ENCODE results near the gene LDHD.

Gene LDHD

DNA sequence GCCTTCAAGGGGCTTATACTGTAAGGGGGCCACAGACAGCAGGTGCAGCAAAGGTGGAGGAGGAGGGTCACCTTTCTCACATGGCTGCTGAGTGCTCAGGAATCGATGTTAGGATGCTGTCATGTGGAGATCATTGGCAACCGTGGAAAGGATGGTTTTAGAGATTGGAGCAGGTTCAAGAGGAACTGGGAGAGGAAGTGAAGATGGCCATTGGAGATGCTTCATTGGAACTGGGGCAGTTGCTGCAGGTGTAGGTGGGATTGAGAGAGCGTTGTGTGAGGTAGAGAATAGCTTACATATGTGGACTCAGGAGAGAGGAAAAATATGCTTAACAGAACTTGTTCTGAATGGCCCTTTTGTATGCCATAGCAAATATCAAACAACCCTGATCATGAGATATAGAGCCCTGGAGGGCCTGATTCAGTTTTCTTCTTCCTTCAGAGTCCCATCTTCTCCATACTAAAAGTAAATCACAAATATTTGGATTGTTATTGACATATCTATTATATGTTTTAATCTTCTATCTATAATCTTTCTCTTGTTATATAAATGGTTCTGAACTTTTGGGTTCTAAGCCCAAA lies 40.8 kb downstream of the LDHD start:
- DNase-seq, result no peak

DNA sequence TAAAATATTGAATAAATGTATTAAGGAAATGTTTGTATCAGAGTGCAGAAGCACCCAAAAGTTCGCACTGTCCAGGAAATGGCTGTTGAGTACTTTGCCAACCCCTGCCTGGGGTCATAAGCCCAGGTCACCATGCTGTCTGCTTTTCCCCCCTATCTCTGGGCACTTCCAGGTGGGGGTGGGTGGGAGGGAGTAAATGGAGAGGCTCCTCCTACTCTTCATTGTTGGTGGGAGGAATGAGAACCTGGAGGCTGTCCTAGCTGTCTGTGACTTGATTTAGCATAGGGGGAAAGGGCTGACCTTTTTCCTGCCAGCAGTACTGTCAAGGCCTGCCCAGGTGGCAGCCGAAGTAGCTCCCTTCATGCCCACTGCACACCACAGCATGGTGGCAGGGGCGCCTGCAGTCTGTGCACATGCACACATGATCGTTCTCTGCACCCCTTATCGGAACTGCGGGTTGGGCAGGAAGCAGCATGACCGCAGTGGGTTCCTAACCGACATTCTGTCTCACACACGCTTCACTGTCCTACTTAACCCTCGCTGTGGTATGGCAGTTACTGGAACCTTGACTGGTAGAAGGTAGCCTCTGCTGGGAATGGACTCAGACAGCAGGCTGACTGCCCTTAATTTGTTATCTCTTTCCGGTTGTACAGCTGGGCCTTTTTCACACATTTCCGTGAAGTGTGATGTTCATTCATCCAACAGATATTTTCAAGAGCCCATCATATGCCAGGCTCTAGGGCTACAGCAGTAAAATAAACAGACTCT lies 41.5 kb downstream of the LDHD start:
- peak; percentile 86 for DNase-seq

DNA sequence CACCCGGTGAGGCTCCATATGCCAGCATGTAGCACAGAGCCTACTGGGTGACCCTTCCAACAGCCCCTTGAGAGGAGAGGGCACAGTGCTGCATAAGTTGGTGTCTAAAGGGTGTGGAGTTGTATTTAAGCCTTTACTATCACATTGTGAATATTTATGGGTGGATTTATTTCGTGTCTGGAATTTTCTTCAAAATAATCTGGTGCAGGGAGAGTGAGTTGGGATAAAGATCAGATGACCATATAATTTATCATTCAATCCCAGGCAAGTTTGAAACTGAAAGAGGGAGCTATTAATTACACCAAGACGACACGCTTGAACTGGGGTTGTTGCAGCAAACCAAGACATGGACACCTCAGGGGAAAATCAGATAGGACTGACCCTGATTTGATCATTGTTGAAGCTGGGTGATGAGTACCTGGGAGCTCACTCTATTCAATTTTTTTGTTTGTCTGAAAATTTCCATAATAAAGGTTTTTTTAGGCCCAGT lies 42.2 kb downstream of the LDHD start:
- no peak for DNase-seq

DNA sequence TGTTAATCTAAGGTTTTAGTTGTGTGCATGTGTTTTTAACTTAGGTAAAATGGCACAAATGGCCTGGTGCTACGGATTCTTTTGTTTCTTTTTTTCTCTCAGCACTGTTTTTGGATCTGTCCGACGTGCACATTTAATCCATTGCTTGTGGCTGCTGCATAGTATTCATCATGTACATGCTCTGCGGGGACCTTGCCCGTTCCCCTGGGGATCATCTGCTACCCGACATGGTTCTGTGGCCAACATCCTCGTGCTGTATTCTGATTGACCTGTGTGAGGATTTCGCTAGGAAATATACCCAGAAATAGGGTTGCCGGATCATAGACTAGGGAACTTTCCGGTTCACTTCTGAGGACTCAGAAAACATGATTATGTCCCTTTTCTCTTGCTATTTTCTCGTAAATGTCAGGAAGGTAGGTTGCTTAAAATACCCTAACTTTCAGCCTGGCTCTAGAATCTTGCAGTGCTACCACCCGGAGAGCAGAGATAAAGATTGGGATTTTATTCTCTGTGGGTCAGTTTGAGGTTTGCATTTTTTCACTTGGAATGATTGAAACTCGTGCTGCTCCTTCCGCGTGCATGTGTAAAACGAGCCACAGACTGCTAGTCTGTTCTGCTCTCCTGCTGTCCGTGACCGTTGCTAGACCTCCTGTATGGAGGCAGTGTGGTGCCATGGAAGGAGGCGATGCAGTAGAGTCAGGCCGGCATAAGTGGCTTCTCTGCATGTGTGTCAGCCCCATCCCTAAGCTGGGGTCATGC lies 42.9 kb downstream of the LDHD start:
- no peak for DNase-seq

DNA sequence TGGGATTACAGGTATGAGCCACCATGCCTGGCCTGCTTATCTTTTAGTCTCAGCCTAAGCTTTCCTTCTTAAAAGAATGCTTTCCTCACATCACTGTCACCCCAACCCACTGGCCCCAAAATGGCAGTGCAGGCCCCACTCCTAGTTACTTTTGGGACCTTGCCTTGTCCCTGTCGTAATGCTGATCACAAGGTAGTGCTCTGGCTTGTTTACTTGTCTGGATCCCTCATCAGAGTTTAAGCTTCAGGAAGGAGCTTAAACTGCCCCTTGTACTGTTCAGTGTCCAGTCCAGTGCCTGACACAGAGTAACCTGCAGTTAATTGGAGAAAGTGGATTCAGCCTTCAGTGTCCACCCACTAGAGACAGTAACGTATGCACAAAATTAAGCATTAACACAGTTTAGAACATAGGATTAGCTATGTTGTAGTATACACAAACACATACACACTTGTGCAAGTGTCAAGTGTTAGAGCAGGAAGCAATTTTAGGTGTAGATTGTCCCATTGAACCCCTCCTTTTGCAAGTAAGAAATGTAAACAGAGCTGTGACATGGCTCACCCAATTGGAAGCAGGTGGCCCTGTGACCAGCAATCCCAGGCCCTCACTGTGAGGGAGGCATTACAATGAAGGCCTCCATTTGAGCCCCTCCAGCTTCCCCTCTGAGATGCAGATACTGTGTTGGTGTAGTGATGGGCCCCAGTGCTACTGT lies 44.2 kb downstream of the LDHD start:
- DNase-seq, result no peak

DNA sequence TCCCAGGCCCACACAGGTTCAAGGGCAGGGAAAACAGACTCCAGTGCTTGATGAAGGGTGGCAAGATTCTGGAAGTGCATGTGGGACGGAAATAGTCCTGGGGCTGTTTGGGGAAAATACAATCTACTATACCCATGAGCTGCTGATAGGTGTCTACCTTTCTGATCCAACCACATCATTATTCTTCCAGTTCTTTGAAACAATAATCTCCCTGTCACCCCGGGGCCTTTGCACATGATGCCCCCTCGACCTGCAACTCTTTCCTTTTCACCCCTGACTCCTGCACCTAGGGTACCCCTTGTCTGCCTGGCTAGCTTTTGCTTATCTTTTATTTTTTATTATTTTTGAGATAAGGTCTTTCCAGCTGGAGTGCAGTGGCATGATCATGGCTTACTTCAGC lies 45.0 kb downstream of the LDHD start:
- no peak for DNase-seq

DNA sequence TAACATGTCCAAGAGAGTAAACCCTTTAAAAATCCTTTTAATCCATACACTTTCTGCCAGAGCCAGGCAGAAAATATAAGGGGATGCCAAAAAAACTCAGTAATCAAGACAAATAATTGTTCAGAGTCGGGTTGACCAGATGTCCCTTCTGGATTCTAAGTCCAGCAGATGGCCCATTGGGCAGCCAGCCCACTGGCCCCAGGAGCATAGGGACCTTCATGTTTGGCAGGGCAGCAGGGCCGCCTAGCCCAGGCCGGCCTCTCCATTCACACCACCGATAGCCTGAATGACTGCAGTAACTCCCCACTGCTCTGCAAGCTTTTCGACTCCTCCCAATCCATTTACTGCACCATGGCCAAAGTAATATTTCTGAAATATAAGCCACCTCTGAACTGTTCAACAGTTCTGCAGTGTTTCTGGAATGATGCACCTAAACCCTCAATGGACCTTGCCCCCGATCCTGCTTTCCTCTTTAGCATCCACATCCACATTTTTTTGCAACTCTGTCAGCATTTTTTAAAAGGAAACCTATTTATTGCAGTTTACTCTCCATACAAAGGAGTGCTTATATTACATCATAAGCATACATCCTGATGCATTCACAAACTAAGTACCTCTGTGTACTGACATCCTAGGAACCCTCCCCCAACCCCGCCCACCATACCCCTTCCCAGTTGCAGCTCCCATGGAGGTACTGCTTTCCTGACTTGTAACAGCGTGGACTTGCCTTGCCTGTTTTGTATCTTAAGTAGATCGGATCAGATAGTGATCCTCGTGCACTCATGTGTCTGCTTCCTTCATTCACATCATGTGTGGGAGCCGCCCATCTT lies 46.4 kb downstream of the LDHD start:
- no peak for DNase-seq

DNA sequence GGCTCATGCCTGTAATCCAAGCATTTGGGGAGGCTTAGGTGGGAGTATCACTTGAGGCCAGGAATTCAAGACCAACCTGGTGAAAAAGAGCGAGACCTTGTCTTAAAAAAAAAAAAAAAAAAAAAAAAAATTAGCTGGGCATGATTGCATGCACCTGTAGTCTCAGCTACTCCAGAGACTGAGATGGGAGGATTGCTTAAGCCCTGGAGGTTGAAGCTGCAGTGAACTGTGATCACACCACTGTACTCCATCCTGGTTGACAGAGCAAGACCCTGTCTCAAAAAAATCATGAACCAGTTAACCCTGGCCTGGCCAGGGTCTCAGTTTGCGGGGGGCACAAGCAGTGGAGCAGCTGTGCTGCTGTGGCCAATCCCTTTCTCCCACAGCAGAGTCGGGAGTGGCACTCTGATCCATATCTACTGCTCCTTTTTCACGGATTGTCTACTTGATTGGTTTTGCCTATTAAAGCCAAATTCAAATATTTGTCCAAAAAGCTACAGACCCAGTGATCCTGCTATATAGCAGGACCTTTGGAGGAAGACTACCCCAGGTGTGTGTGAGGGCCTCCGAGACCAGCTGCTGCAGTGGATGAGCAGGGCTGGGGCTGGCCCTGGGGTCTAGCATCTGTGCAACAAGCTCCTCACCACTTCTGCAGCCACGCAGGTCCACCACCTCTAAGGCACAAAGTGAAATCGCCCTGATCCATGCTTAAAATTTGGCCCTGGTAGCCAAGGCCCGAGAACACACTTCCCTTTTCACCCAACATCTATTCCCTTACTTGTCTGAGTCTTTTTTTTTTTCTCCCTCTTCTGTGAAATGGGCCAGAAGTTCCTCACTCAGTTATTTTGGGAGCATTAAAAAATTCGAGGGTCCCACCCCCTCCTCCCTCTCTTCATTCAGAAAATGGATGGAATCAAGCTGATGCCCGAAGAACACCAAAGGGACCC lies 48.2 kb downstream of the LDHD start:
- no peak for DNase-seq

DNA sequence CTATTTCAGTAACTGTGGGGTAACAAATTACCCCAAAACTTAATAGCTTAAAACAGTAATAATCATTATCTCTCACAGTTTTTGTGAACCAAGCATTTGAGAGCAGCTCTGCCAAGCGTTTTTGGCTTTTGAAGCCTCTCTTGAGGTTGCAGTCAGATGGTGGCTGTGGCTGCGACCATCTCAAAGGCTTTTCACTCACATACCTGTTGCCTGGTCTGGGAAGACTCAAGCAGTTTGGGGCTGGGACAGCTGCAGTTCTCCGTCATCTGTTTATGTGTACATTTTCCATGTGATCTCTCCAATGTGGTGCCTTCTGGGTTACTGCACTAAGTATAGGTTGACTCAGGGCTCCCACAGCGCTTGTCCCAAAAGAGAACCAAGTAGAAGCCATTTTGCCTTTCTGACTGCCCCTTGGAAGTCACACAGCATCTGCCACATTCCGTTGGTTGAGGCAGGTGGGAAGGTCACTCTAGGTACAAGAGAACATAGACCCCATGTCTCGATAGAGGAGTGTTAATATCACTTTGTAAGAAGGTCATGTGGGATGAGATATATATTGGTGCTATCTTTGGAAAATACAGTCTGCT lies 49.6 kb downstream of the LDHD start:
- no peak for DNase-seq

DNA sequence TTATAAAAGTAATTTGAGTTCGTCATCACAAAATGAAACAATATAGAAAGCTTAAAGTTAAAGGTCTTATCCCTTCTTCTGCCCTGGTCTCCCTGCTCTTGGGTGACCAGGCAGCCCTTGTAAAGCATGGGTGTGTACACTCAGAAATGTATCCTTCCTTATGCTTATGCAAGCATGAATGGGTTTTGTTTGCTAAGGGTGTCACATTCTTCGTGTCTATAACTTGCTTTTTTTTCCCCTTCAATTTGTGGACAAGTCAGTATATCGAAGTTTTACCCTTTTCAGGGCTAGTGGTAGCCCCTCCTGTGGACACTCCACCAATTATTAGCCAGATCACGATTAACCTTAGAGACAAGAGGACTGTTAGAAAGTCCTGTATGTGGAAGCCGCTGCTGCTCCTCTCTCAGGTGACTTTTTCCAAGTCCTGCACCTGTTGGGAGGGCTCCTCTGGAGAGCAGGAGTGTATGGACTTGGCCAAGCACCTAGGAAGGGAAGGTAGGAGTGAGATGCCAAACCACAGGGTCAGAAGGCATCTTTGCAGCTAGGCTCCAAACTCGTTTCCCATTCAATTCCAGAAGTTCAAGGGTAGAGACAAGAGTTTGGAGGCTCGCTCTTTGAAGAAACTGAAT lies 50.9 kb downstream of the LDHD start:
- no peak for DNase-seq

DNA sequence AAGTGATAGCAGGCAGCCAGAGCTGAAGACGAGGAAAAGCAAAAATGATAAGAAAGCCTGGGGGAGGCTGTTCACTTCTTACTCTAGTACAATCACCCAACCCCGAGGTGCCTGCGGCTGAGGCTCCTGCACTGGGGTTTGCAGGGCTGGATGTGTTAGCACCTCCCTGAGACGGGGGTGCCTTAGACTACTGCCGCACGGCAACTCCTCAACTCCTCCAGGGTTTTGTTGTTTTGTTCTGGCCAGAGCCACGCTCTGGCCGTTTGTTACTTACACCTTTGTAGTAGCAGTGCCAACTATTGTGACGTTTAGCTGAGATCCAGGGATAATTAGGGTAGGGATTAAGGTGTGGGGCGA lies 51.5 kb downstream of the LDHD start:
- DNase-seq, result peak; percentile 28 to 35

DNA sequence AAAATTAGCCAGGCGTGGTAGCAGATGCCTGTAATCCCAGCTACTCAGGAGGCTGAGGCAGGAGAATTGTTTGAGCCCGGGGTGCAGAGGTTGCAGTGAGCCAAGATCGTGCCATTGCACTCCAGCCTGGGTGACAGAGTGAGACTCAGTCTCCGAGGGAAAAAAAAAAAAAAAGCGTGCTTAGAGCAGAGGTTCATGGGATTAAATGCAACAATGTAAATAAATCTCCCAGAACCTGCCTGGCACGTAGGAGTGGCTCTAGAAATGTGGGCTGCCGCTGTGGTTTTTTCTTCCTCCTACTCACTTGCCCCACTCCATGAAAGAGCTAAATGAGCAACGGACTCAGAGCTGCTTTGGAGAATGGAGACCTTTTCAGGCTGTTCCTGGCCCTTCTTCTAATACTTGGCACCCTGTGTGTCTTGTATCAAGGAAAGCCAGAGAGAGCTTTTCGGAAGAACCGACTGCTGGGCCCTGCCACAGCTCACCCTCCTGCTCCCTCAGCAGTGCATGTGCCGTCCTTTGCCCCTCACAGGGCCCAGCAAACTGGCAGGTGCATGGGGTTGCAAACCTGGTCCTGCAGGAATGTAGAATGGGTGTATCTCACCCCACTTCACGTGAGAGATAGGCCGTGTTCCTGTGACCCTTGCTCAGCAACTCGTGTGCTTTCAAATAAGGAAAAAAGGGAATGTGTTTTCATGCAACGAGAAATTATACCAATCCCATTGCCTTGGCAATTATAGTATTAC lies 52.0 kb downstream of the LDHD start:
- DNase-seq, result peak in 1 of 2 donors; percentile 15

DNA sequence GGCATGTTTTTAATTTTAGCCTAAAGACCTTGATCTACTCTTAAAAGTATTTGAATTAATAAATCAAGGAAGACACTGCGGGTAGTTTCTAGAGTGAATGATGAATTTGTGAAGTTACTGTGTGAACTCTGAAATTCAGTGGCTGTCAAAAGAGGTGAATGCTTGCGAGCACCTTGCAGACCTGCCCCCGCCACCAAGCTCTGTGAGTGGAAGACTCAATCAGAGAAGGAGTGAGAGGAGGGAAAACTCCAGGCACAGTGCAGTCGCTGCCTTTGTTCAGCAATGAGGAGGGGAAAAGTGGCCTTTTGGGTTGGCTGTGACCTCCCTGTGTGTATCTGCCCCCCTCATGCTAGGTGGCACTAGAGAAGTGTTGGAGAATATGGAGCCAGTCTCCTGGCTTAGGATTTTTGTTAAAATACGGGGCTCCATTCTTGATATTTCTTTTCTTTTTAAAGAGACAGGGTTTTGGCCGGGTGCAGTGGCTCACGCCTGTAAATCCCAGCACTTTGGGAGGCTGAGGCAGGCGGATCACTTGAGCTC lies 53.0 kb downstream of the LDHD start:
- no peak for DNase-seq

DNA sequence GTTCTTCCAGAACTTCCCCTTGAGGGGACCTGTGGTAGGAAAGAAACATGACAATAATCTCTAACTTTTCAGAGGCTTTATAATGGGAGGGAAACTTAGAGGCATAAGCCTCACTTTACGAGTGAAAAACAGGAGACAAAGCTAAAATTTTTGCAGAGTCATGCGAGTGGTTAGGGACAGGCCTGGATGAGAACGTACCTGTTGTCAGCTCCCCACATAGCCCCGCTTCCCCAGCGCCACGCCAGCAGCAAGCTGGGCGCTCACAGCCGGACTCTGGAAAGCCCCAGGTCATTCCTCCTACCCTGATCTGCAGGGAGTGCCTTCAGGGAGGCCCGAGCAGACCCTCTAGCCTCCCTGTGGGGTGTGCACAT lies 53.6 kb downstream of the LDHD start:
- DNase-seq, result no peak

DNA sequence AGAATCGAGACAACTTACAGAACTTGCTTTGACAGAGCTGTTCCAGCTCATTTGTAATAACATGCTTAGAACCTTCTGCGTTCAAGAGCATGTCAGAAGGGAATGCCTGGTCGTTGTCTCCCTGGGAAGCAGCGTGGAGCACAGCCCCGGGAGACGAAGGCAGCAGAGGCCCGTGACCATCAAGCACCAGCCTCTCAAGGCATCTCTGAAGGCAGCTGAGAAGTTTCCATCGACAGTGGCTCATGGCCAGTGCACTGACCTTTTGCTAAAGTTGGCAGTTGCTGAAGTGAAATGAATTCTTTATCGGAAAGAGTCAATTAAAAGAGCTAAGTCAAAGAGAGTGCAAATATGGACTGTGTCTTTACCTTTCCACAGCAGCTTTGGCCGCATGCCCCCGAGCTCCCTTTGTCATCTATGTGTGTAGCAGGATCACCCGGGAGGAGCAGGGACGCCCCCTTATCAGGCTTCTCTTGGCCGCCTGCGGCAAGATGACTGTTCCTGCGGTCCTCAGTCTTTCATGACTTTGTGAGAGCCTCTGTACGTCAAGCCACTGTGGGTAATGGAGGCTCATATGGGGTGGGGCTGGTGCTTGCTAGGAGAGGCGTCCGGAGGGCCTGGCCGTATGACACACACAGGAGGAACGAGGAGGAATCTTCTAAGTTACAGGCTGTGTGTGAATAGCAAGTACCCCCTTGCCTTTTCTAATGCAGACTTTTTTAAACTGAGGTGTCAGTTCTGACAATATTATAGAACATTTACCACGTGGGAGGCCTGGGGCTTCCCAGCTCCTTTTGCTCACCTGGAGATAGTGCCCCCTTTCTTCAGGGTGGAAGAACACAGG lies 54.2 kb downstream of the LDHD start:
- DNase-seq, result no peak
